ENCODE measurements around the gene SURF1.

The SURF1 gene

DNA sequence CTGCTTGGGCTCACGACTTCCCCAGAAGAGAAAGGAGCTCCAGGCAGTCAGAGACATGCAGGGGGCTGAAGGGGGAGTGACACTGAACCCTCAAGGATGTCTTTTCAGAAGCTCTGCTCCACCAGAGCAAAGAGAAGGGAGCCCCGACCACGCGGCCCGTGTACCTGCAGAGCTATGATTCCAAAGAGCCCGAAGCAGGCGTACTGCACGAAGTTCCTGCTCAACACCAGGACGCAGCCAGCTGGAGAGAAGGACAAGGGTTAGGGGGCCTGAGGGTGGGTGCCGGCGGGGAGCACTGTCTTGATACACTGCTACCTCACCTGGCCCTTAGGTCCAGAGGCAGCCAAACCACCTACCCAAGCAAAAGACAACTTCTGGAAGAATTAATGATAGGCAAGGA, 10.1 kb upstream of the SURF1 start:
- in situ Hi-C loops (cut with MboI; ENCODE audit: low sequenced_read_pairs) = no loop called here

- in situ Hi-C loops (cut with MboI; ENCODE audit: low sequenced_read_pairs) = no loop called here
These were observed 6.2 kb upstream of the SURF1 start for GRCh38 chr9:133362359-133363044.

DNA sequence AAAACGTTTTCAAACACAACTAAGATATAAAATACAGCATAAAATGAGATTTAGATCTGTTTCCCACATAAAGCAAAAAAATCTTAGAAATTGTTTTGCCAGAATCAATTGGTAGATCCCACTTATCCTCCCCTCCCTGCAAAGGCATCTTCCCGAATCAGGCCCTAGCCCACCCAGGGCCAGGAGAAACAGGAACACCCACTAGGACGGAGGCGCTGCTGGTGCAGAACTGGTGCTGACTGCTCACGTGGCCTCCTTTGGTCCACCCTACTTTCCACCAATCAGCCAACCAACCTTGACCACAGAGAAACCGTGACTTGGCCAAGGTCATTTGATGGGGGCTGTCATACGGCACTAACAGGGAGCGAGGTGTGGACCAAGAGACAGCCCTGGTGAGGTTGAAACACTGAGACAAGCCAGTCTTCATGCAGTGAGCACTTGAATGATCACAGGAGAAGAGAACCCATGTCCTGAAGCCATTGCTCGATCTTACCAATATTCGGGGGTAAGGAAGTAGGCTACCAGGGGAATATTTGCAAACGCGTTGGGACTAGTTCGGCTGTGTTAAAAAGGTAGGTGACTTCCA, 5.3 kb upstream of the SURF1 start:
- in situ Hi-C loops (cut with MboI; ENCODE audit: low sequenced_read_pairs) = no loop called here

DNA sequence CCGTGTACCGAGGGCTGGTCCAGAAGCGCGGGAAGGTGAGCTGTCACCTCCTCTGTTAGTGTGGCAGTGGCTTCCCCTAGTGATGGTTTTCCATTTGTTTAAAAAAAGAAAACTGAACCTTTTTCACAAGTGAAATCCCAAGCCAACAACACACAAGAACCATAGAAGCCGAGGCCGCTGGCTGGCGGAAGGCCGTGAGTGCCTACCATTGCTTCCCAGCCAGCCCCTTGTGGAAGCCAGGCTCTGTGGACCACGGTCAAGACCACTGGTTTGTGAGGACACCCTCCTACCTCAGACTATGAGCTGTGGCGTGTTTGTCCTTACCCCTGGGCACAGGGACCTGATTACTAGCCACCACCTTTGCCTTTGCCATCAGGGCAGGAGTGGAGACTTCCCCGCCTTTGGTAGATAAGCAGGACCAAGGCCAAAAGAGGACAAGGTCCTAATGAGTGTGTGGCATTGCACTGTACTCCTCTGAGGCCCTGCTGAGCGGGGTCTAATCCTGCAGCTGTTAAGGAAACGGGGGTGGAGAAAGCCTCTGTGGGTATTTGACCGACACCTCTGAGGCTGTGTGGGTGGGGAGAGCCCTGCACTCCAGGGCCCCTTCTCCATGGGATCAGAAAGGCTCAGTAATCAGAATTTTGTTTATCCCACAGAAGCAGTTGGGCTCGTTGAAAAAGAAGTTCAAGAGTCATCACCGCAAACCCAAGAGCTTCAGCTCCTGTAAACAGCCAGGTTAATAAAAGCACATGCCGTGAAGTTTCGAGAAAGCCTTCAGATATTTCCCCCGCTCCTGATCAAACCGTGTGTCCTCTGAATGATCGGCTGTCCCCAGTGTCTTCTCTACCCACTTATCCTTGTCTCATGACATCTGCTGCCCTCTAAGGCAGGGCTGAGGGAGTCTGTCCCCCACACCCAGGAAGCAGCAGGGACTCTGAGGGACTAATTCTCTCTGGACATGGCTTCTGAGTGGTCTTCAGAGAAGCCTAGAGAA, 4.4 kb upstream of the SURF1 start:
- in situ Hi-C loops (cut with MboI; ENCODE audit: low sequenced_read_pairs) = no loop called here

GRCh38 chr9:133359399-133360175, 3.3 kb upstream of the SURF1 start:
- in situ Hi-C loops (cut with MboI; ENCODE audit: low sequenced_read_pairs) = no loop called here

GRCh38 chr9:133357656-133358055, 1.4 kb upstream of the SURF1 start:
- in situ Hi-C loops (cut with MboI; ENCODE audit: low sequenced_read_pairs) = no loop called here

DNA sequence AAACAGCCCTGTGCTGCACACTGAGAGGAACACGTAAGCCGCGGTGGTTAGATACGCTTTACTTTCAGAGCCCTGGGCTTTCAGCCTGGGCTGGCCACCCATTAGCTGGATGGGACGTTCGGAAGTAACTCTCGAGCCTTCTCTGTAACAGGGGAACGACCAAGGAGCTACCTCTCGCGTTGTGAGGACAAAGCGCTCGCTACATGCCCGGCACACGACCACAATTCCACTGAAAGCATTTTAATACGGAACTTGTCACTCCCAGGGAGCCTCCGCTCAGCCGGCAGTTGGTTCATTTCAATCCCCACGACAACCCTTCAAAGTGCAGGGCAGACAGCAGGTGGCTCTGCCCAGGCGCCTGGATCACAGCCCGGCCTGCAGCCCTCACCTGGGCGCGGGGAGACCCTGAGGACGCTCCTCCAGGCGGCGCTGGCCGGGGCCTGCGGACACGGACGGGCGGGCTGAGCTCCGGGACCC, 368 bp downstream of the SURF1 start:
- in situ Hi-C loops (cut with MboI; ENCODE audit: low sequenced_read_pairs) = no loop called here

- in situ Hi-C loops (cut with MboI; ENCODE audit: low sequenced_read_pairs) = no loop called here
These were observed 1.5 kb downstream of the SURF1 start for GRCh38 chr9:133354766-133355165.

GRCh38 chr9:133353548-133353947, 2.7 kb downstream of the SURF1 start:
- in situ Hi-C loops (cut with MboI; ENCODE audit: low sequenced_read_pairs) = no loop called here

- in situ Hi-C loops (cut with MboI; ENCODE audit: low sequenced_read_pairs) = no loop called here
These were observed 3.5 kb downstream of the SURF1 start for GRCh38 chr9:133352635-133353340.

DNA sequence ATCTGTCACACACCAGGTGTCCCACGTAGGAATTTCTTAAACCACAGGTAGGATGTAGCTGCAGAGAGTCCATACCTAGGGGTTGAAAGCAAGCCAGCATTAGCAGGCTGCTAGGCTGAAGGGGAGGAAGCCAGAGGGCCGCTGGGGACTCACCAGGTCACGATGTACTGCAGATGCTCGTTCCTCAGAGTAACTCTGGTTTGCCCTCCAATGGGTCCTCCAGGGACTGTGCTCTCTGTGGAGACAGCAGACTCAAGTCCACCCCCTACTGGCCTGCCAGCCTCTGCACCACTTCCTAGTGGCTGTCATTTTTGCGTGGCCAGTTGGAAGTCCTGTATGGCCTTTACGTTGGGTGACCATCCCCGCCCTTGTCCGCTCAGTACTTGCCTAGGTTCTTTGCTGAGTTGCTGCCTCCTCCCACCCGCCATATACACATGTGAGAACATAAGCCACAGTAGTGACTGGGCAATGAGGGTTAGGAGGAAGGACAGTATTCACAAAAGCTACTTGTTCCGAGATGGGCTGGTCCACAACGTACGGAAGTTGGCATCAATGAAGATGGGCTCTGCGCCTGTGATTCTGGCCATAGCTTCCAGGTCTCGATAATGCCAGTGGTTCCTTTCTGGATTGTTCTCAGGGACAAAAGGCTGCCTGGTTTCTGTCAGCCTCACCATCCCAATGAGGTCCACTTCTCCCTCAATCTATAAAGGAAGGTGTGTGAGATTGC, 4.2 kb downstream of the SURF1 start:
- in situ Hi-C loops (cut with MboI; ENCODE audit: low sequenced_read_pairs) = no loop called here

DNA sequence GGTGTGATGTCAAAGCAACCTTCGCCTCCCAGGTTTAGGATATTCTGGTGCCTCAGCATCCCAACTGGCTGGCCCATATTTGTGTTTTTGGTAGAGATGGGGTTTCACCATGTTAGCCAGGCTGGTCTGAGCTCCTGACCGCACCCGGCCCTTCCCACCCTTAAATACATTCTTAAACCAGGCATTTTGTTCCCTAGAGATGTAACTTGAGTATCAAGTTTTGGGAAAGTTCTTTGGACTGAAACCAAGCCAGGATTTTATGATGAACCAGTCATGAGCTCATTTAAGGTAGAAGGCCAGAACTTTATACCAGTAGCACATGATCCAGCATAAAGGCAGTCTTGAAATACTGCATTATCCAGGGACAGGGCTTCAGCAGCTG, 4.8 kb downstream of the SURF1 start:
- in situ Hi-C loops (cut with MboI; ENCODE audit: low sequenced_read_pairs) = no loop called here

GRCh38 chr9:133349965-133350616, 6.2 kb downstream of the SURF1 start:
- in situ Hi-C loops (cut with MboI; ENCODE audit: low sequenced_read_pairs) = no loop called here

DNA sequence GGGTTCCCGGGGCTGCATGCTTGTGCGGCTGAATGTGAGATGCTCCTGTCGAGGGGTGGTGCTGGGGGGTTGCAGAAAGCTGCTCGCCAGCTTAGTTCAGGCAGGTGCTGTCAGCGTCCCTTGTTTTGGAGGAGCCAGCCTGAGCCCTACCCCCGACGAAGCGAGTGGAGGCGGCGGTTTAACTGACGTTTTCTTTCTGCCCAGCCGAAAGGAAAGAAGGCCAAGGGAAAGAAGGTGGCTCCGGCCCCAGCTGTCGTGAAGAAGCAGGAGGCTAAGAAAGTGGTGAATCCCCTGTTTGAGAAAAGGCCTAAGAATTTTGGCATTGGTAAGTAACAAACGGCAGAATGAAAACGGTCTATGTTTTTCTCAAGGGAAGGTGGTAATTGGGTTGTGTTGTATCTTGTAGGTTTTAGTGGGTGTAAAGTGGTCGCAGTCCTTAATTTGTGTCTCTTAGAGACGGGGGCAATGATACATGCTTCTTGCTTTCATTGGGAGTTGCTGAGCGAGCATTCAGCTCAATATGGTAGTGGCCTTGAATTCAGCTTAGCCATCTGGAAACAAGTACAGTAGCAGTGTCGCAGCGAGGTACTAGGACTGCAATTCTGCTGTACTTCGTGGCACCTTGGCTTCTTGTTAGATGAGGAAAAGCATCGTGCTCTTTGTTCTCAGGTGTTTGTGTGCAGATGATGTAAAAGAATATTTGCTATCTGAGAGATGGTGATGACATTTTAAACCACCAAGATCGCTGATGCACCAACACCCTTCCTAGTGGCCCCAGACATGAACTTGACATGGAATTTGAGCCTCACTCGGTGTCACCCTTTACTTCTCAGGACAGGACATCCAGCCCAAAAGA, 7.3 kb downstream of the SURF1 start:
- in situ Hi-C loops (cut with MboI; ENCODE audit: low sequenced_read_pairs) = no loop called here

DNA sequence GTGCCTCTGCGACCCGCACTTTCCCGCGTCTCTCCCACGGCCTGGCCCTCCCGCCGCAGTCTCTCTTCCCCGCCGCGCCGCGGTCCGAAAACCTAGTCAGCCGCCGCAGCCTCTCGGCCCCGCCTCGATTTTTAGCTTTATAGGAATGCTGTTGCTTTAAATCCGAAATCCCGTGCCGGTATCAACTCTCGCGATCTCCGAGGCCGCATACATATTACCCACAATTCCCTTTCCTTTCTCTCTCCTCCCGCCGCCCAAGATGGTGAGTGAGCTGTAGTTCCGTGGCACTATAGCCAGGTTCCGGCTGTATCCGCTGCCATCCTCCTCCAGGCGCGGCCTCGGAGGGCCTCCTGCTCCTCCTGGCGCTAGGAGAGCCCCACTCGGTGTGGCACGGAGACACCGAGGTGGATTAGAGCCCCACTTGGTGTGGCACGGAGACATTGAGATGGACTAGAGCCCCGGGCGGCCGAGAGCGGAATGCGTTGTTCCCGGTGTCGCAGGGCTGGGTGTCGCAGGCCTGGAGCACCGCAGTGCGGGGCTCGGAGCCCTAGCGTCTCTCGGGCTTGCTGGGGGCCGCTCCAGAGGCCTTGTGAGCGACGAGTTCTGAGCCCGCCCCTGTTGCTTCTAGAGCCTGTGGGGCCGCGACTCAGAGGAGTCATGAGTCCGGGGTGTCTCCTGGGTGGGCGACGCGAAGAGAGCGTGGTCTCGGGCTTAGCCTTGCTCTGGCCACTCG, 8.1 kb downstream of the SURF1 start, which contains the start of the genes MED22 and RPL7A:
MED22 (minus strand) TSS at position 147 of the 733 bp plus-strand sequence. CDS start 1,469 bp downstream, outside the sequence.
RPL7A (plus strand) TSS at position 234 of the 733 bp plus-strand sequence; CDS start at position 260, 26 bp downstream.
- in situ Hi-C loops (cut with MboI; ENCODE audit: low sequenced_read_pairs) = no loop called here

DNA sequence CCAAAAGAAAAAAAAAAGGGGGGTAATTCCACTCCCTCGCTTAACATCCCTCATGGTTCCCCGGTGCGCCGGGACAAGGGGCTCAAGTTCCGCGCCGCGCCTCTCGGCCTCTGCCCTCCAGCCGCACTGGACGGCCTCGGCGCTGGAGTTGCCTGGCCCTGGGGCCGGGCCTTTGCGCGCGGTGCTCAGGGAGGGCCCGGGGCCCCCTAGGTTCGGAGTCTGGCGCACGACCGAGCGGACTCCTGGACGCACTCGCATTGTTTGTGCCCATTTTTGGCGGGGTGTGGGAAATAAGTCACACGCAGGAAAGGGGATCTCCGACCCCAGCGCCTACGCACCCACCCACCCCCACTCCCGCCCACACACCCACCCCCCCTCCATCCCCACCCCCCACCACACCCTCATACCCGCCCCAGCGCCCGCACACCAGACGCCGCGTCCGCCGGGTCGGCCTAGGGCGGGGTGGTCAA, 8.7 kb downstream of the SURF1 start:
- in situ Hi-C loops (cut with MboI; ENCODE audit: low sequenced_read_pairs) = no loop called here

All from HL-60/S4 treated with retinoic acid at 250 ng/mL for 4 days and 3 days (cell line).